WTC11 (cell line): ENCODE results near the gene SULF2. TPM values are rescaled to one million over a fixed set of nuclear protein-coding genes. Genes with fewer than 3 reads are reported as not detected.
A peak's percentile ranks its signal among the peaks of the same experiment; 100 is the strongest.

ENCODE experiments used
- ATAC-seq: fragments of 200-7000 bp; cut with Tn5 transposase; 2 replicates; pipeline ENCODE4 v1.10.0; 2021; ENCODE audit warnings: mild to moderate bottlenecking, moderate library complexity
- CTCF ChIA-PET: fragments of 300-600 bp; sonication (Branson Sonifier 250); formaldehyde crosslinking; loops from one replicate; lab custom pipeline; 2021; ENCODE audit warnings: antibody characterized with exemption; lab: Charles Lee
- POLR2A ChIA-PET: fragments of 350-600 bp; sonication (Branson Sonifier 250); formaldehyde crosslinking; loops from one replicate; lab custom pipeline; 2021; ENCODE audit warnings: antibody characterized with exemption; lab: Charles Lee
- DNase-seq: peaks from one replicate; pipeline ENCODE4 v3.0.0; 2021; ENCODE audit warnings: low spot score
- H3K27ac Mint-ChIP-seq: 2 replicates; pipeline ENCODE4 v1.8.0; 2021; ENCODE audit warnings: mixed read lengths
- H3K27me3 Mint-ChIP-seq: 2 replicates; pipeline ENCODE4 v1.8.0; 2021; ENCODE audit warnings: low read depth, mild to moderate bottlenecking, moderate library complexity, mixed read lengths
- H3K36me3 Mint-ChIP-seq: 2 replicates; pipeline ENCODE4 v1.8.0; 2021; ENCODE audit warnings: mixed read lengths
- H3K4me1 Mint-ChIP-seq: 2 replicates; pipeline ENCODE4 v1.8.0; 2022; ENCODE audit warnings: mixed read lengths
- H3K4me3 Mint-ChIP-seq: 2 replicates; pipeline ENCODE4 v1.8.0; 2021; ENCODE audit warnings: mild to moderate bottlenecking, moderate library complexity, mixed read lengths
- H3K9me3 Mint-ChIP-seq: 2 replicates; pipeline ENCODE4 v1.8.0; 2021; ENCODE audit warnings: mixed read lengths
- ATF2 ChIP-seq: sonication (generic); formaldehyde crosslinking; IDR thresholded peaks from 2 replicates; pipeline ENCODE4 v1.8.1; 2022; ENCODE audit warnings: low read depth, missing genetic modification reagents, borderline replicate concordance
- CTCF ChIP-seq: fragments of 200-600 bp; IDR thresholded peaks from 2 replicates; pipeline ENCODE4 v1.8.0; 2022; ENCODE audit warnings: antibody characterized with exemption
- ELF4 ChIP-seq: sonication (generic); formaldehyde crosslinking; IDR thresholded peaks from 2 replicates; pipeline ENCODE4 v1.8.1; 2022; ENCODE audit warnings: low read depth, mild to moderate bottlenecking, moderate library complexity, missing genetic modification reagents
- FOXK1 ChIP-seq: sonication (generic); formaldehyde crosslinking; IDR thresholded peaks from 2 replicates; pipeline ENCODE4 v1.8.0; 2022; ENCODE audit warnings: mild to moderate bottlenecking, moderate library complexity, missing genetic modification reagents
- NFYB ChIP-seq: sonication (generic); formaldehyde crosslinking; conservative IDR thresholded peaks from 2 replicates; pipeline ENCODE4 v1.8.0; 2022; ENCODE audit warnings: low read depth, missing genetic modification reagents
- NR3C1 ChIP-seq: sonication (generic); formaldehyde crosslinking; conservative IDR thresholded peaks from 2 replicates; pipeline ENCODE4 v1.8.1; 2023; ENCODE audit warnings: low read depth, mild to moderate bottlenecking, missing genetic modification reagents
- ZBTB21 ChIP-seq: sonication (generic); formaldehyde crosslinking; IDR thresholded peaks from 2 replicates; pipeline ENCODE4 v1.8.1; 2023; ENCODE audit warnings: mild to moderate bottlenecking, missing genetic modification reagents, borderline replicate concordance
- ZNF512 ChIP-seq: sonication (generic); formaldehyde crosslinking; IDR thresholded peaks from 2 replicates; pipeline ENCODE4 v1.8.1; 2022; ENCODE audit warnings: missing genetic modification reagents, borderline replicate concordance
- total RNA-seq: library from RNA; stranded (reverse); gene quantifications from 3 replicates; pipeline ENCODE4 v1.2.3, GENCODE V29; 2021
- TF ChIP-seq, protein P1 (sequence below): sonication (generic); formaldehyde crosslinking; IDR thresholded peaks from 2 replicates; pipeline ENCODE4 v1.8.1; 2023; ENCODE audit warnings: mild to moderate bottlenecking, missing genetic modification reagents
- TF ChIP-seq, protein P2 (sequence below): fragments of 250-450 bp; sonication (Bioruptor Pico); IDR thresholded peaks from 2 replicates; pipeline ENCODE4 v1.8.0; 2021; ENCODE audit warnings: mild to moderate bottlenecking
- TF ChIP-seq, protein P3 (sequence below): sonication (generic); formaldehyde crosslinking; IDR thresholded peaks from 2 replicates; pipeline ENCODE4 v1.8.1; 2023; ENCODE audit warnings: mild to moderate bottlenecking, missing genetic modification reagents, moderate library complexity
- TF ChIP-seq, protein P4 (sequence below): sonication (generic); formaldehyde crosslinking; IDR thresholded peaks from 2 replicates; pipeline ENCODE4 v1.8.0; 2022; ENCODE audit warnings: mild to moderate bottlenecking, missing genetic modification reagents
- TF ChIP-seq, protein P5 (sequence below): sonication (generic); formaldehyde crosslinking; IDR thresholded peaks from 2 replicates; pipeline ENCODE4 v1.8.1; 2022; ENCODE audit warnings: mild to moderate bottlenecking, missing genetic modification reagents, moderate library complexity, borderline replicate concordance

SULF2 gene
- total RNA-seq, 1 experiment from 2014 or later: 36.0 TPM

DNA sequence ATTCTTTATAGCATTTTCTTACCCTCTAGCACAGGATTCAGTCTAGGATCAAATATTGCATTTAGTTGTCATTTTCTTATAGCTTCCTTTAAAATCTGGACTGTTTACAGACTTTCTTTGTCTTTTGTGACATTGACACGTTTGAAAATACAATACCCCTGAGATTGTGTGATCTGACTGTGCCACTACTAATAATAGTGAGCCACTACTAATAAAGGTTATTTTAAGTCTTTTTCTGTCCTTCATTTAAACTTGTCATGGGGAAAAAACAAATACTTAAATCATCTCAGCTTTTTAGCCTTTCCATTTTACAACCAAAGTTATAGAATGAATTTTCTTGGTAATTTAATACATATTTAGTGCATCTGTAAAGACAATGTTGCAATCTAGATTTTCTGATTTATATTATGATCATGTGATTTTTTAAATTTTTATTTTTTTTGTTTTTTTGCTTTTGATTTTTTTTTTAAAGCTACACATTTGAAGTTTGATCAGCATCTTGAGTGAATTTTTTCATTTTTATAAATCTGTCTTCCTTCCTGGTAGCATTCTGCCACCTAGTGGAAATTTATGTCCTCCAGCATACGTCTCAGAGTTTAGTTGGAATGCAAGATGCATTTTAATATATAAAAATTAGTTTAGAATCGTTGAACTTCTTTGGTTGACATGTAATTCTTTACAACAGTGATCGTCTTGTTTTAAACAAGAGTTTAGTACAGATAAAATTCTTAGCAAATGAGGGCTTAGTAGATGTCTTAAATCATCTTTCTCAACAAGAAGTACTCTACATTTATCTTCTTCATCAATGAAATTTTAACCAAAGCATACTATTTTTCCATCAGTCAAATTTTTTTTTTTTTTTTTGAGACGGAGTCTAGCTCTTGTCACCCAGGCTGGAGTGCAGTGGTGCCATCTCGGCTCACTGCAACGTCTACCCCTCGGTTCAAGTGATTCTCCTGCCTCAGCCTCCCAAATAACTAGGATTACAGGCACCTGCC, 164.2 kb downstream of the SULF2 start:
- no peak for DNase-seq

GRCh38 chr20:47618479-47618878, 166.8 kb downstream of the SULF2 start:
- Mint-ChIP-seq H3K9me3 (no peaks in the 10 kb centered on the region), H3K4me3 (no peak overlapping the region), H3K27ac (no peak overlapping the region), H3K36me3 (peaks cover 6% of the 10 kb centered on the region; the same call in 1 of the 2 replicates), H3K27me3 (no peaks in the 10 kb centered on the region), H3K4me1 (0 out of 2 replicates have a peak, but pooled peaks cover 3% of the 10 kb centered on the region)
- POLR2A ChIA-PET: interaction anchor here (0.7 kb wide), 1 partner anchor 1665 kb away, joined by 5 read pairs; no protein-coding TSS in a partner anchor
- DNase-seq (no peak), ATAC-seq (no peak)
- TF ChIP-seq ZNF512 (CRISPR knock-in tag) (no peak), ZBTB21 (CRISPR knock-in tag) (no peak)
- CTCF ChIA-PET: interaction anchor here (0.6 kb wide), 1 partner anchor 160 kb away, joined by 3 read pairs; no protein-coding TSS in a partner anchor

More for the DNA sequence above, 164.2 kb downstream of the SULF2 start:
- H3K9me3 Mint-ChIP-seq: no peaks in the 10 kb centered on the region
- H3K36me3 Mint-ChIP-seq: peaks cover 6% of the 10 kb centered on the region; the same call in 1 of the 2 replicates
- peak; percentile 48; the same call in 1 of the 2 replicates for TF ChIP-seq CTCF
- TF ChIP-seq, protein P1, sequence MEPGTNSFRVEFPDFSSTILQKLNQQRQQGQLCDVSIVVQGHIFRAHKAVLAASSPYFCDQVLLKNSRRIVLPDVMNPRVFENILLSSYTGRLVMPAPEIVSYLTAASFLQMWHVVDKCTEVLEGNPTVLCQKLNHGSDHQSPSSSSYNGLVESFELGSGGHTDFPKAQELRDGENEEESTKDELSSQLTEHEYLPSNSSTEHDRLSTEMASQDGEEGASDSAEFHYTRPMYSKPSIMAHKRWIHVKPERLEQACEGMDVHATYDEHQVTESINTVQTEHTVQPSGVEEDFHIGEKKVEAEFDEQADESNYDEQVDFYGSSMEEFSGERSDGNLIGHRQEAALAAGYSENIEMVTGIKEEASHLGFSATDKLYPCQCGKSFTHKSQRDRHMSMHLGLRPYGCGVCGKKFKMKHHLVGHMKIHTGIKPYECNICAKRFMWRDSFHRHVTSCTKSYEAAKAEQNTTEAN: no peak
- H3K4me3 Mint-ChIP-seq: no peak overlapping the region
- no peak for ATAC-seq
- ChIA-PET CTCF (interaction anchor here (0.6 to 2.4 kb wide), 16 partner anchors 9 to 425 kb away, joined by 3 to 21 read pairs (median 6); partner anchors contain the start of gene NCOA3), POLR2A (interaction anchor here (0.7 kb wide), 1 partner anchor 39 kb away, joined by 4 read pairs; no protein-coding TSS in a partner anchor)
- H3K27ac Mint-ChIP-seq: no peak overlapping the region
- peaks cover 12% of the 10 kb centered on the region for H3K4me1 Mint-ChIP-seq
- H3K27me3 Mint-ChIP-seq: no peaks in the 10 kb centered on the region

GRCh38 chr20:47614703-47615309, 170.5 kb downstream of the SULF2 start:
- H3K27me3 Mint-ChIP-seq: no peaks in the 10 kb centered on the region; the same call in 1 of the 2 replicates
- DNase-seq: no peak
- ATAC-seq: no peak
- H3K9me3 Mint-ChIP-seq: no peaks in the 10 kb centered on the region
- no peak overlapping the region for H3K4me3 Mint-ChIP-seq
- H3K36me3 Mint-ChIP-seq: no peaks in the 10 kb centered on the region
- ChIA-PET POLR2A (no interaction called here), CTCF (interaction anchor here (1.1 to 1.2 kb wide), 2 partner anchors 80 to 409 kb away, joined by 3 read pairs; no protein-coding TSS in a partner anchor)
- no peak overlapping the region for H3K27ac Mint-ChIP-seq
- no peaks in the 10 kb centered on the region for H3K4me1 Mint-ChIP-seq
- no peak for TF ChIP-seq NFYB (CRISPR knock-in tag)
- no peak for TF ChIP-seq NR3C1 (CRISPR knock-in tag)
- TF ChIP-seq, protein P2, sequence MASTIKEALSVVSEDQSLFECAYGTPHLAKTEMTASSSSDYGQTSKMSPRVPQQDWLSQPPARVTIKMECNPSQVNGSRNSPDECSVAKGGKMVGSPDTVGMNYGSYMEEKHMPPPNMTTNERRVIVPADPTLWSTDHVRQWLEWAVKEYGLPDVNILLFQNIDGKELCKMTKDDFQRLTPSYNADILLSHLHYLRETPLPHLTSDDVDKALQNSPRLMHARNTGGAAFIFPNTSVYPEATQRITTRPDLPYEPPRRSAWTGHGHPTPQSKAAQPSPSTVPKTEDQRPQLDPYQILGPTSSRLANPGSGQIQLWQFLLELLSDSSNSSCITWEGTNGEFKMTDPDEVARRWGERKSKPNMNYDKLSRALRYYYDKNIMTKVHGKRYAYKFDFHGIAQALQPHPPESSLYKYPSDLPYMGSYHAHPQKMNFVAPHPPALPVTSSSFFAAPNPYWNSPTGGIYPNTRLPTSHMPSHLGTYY: no peak
- TF ChIP-seq ELF4: no peak
- TF ChIP-seq ATF2 (CRISPR knock-in tag): no peak
- no peak for TF ChIP-seq ZNF512 (CRISPR knock-in tag)
- no peak for TF ChIP-seq FOXK1 (CRISPR knock-in tag)
- TF ChIP-seq, protein P3, sequence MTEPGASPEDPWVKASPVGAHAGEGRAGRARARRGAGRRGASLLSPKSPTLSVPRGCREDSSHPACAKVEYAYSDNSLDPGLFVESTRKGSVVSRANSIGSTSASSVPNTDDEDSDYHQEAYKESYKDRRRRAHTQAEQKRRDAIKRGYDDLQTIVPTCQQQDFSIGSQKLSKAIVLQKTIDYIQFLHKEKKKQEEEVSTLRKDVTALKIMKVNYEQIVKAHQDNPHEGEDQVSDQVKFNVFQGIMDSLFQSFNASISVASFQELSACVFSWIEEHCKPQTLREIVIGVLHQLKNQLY: no peak
- TF ChIP-seq, protein P4, sequence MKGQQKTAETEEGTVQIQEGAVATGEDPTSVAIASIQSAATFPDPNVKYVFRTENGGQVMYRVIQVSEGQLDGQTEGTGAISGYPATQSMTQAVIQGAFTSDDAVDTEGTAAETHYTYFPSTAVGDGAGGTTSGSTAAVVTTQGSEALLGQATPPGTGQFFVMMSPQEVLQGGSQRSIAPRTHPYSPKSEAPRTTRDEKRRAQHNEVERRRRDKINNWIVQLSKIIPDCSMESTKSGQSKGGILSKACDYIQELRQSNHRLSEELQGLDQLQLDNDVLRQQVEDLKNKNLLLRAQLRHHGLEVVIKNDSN: no peak
- TF ChIP-seq, protein P5, sequence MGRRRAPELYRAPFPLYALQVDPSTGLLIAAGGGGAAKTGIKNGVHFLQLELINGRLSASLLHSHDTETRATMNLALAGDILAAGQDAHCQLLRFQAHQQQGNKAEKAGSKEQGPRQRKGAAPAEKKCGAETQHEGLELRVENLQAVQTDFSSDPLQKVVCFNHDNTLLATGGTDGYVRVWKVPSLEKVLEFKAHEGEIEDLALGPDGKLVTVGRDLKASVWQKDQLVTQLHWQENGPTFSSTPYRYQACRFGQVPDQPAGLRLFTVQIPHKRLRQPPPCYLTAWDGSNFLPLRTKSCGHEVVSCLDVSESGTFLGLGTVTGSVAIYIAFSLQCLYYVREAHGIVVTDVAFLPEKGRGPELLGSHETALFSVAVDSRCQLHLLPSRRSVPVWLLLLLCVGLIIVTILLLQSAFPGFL: no peak
